Measurements from ENCODE around the gene KCTD7. TPM values are rescaled to one million over a fixed set of nuclear protein-coding genes. Genes with fewer than 3 reads are reported as not detected.

Gene KCTD7
- total and polyA plus RNA-seq, 10 of the 15 experiments (the other 5 are each of a cell fraction or from before 2014, with no cell fraction given) = 1.6 to 18.0 (median 9.4) TPM

DNA sequence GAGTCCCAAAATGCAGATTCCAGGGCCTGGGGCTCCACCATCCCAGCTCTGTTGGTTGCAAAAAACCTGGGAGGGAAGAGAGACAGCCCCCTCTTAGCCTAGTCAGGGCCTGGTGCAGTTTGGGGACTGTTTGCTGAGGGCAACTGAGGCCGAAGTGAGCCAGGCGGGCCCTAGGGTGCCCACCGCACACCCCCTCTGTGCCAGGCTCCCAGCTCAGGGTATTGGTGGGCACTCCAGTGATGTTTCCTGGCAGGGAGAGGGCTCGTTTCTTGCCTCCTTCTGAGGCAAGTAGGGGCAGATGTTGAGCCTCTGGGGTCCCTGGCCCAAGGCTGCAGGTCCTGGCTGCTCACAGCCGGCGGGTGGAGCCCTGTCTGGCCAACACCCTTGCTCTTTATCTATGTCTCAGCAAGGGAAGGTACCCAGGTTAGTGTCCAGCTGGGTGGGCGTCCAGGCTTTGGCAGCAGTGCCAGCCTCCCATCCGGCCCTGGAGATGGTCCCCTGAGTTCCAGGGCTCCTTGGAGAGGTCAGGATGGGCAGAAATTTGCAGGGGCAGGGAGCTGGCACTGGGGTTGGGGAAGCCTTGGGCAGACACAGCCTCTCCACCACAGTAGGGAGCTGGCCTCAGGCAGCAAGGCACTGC, 37.8 kb downstream of the KCTD7 start:
- TF ChIP-seq PBX3 (IDR thresholded peaks at IDR 0.05; ENCODE audit: insufficient replicate concordance, low read depth, low read length) (no peak), CEBPB (IDR thresholded peaks at IDR 0.05; ENCODE audit: borderline replicate concordance in 1 of 2, low read depth in 2 of 2, low read length in 2 of 2) (no peak), JUNB (IDR thresholded peaks at IDR 0.05) (no peak), SREBF1 (IDR thresholded peaks at IDR 0.05; ENCODE audit: low read length) (no peak), PAX5 (IDR thresholded peaks at IDR 0.05; ENCODE audit: borderline replicate concordance, low read depth, low read length) (no peak), HDAC2 (IDR thresholded peaks at IDR 0.05) (no peak), CBX3 (IDR thresholded peaks at IDR 0.05; ENCODE audit: borderline replicate concordance, low read depth) (no peak), SUZ12 (IDR thresholded peaks at IDR 0.05; ENCODE audit: unreplicated experiment) (no peak), SMAD1 (IDR thresholded peaks at IDR 0.05; ENCODE audit: low read depth, partially characterized antibody) (no peak), ZBTB33 (IDR thresholded peaks at IDR 0.05) (no peak), SMAD5 (IDR thresholded peaks at IDR 0.05; ENCODE audit: low read depth) (no peak), SRF (IDR thresholded peaks at IDR 0.05; ENCODE audit: low read depth in 2 of 2, low read length in 2 of 2) (no peak)
- TF ChIP-seq, protein P1, sequence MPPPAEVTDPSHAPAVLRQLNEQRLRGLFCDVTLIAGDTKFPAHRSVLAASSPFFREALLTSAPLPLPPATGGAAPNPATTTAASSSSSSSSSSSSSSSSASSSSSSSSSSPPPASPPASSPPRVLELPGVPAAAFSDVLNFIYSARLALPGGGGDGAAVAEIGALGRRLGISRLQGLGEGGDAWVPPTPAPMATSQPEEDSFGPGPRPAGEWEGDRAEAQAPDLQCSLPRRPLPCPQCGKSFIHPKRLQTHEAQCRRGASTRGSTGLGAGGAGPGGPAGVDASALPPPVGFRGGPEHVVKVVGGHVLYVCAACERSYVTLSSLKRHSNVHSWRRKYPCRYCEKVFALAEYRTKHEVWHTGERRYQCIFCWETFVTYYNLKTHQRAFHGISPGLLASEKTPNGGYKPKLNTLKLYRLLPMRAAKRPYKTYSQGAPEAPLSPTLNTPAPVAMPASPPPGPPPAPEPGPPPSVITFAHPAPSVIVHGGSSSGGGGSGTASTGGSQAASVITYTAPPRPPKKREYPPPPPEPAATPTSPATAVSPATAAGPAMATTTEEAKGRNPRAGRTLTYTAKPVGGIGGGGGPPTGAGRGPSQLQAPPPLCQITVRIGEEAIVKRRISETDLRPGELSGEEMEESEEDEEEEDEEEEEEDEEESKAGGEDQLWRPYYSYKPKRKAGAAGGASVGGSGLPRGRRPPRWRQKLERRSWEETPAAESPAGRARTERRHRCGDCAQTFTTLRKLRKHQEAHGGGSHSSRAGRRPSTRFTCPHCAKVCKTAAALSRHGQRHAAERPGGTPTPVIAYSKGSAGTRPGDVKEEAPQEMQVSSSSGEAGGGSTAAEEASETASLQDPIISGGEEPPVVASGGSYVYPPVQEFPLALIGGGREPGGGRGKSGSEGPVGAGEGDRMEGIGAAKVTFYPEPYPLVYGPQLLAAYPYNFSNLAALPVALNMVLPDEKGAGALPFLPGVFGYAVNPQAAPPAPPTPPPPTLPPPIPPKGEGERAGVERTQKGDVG (CRISPR knock-in tag; IDR thresholded peaks at IDR 0.05) = no peak
- H3K4me3 ChIP-seq = no peak overlapping the region
- POLR2A ChIA-PET = no interaction called here
- H3K4me2 ChIP-seq (ENCODE audit: control insufficient read depth, insufficient read depth) = no peak overlapping the region
- SMC1A ChIA-PET (ENCODE audit: uncharacterized antibody, unreplicated experiment) = no interaction called here
- no peaks in the 10 kb centered on the region; the same call in 2 of the 3 replicates for H3K9me3 ChIP-seq (replicated peaks; ENCODE audit: control insufficient read depth, insufficient read depth, low read length)
- BruUV-seq (replicated peaks) = no TSS peak
- no peaks in the 10 kb centered on the region for H4K20me1 ChIP-seq (ENCODE audit: control insufficient read depth, insufficient read depth)
- CTCF ChIA-PET = no interaction called here
- peaks cover 2% of the 10 kb centered on the region; the same call in 1 of the 2 replicates for H3K79me2 ChIP-seq (ENCODE audit: control insufficient read depth, insufficient read depth, low read length)
- no peaks in the 10 kb centered on the region for H3K36me3 ChIP-seq (ENCODE audit: control insufficient read depth in 2 of 2, insufficient read depth in 2 of 2, low read length in 1 of 2)
- WGBS (ENCODE audit: insufficient coverage, insufficient replicate concordance, low lambda C conversion rate, missing lambda C conversion rate) = 89% methylated on average over 8 of the region's 8 CpGs
- no peak overlapping the region for H2AFZ ChIP-seq (ENCODE audit: control insufficient read depth, low read depth, low read length)
- intact Hi-C loops (cut with micrococcal nuclease; ENCODE audit: unreplicated experiment) = no loop called here
- FAIRE-seq (no peak), DNase-seq (ENCODE audit: low read depth, low spot score) (no peak), ATAC-seq (no peak)
- no peak overlapping the region for H3K9ac ChIP-seq (ENCODE audit: control insufficient read depth, insufficient read depth, low read length)
- in situ Hi-C loops (cut with MboI) = no loop called here
- RAD21 ChIA-PET (ENCODE audit: unreplicated experiment) = no interaction called here
- H3K4me1 ChIP-seq (ENCODE audit: control insufficient read depth, insufficient read depth, low read length) = no peaks in the 10 kb centered on the region
- no peak overlapping the region for H3K27ac ChIP-seq (ENCODE audit: control insufficient read depth, insufficient read depth)
- no peaks in the 10 kb centered on the region for H3K27me3 ChIP-seq (replicated peaks in 1 of 2; ENCODE audit: control insufficient read depth in 2 of 2, insufficient read depth in 2 of 2, low read length in 1 of 2)
